ENCODE results near the gene ARL9. TPM values are rescaled to one million over a fixed set of nuclear protein-coding genes. Genes with fewer than 3 reads are reported as not detected.

The ARL9 gene
- total and polyA plus RNA-seq, 9 of the 15 experiments (the other 6 are each of a cell fraction or from before 2014, with no cell fraction given): 0.10 to 0.15 (median 0.11) TPM; not detected in 6

GRCh38 chr4:56513517-56513916 lies 7.9 kb downstream of the ARL9 start (continued):
- TF ChIP-seq ERF (CRISPR knock-in tag; IDR thresholded peaks at IDR 0.05) (no peak), BRD4 (IDR thresholded peaks at IDR 0.05) (no peak), PBX2 (CRISPR knock-in tag; IDR thresholded peaks at IDR 0.05; ENCODE audit: low read depth) (peak; percentile 67), PBX2 (tag; conservative IDR thresholded peaks at IDR 0.05; ENCODE audit: low read depth) (peak; percentile 73), TSC22D4 (tag; IDR thresholded peaks at IDR 0.05) (no peak), ZNF644 (tag; IDR thresholded peaks at IDR 0.05; ENCODE audit: low read depth) (no peak), ZNF766 (CRISPR knock-in tag; conservative IDR thresholded peaks at IDR 0.05) (0 out of 2 replicates have a peak, but pooled peaks have one; percentile 35), TCF3 (CRISPR knock-in tag; IDR thresholded peaks at IDR 0.05) (peak; percentile 82), ZNF395 (CRISPR knock-in tag; IDR thresholded peaks at IDR 0.05) (no peak), KLF13 (tag; IDR thresholded peaks at IDR 0.05; ENCODE audit: borderline replicate concordance, low read depth) (no peak), FOXA3 (CRISPR knock-in tag; conservative IDR thresholded peaks at IDR 0.05 in 1 of 2, IDR thresholded peaks at IDR 0.05 in 1 of 2) (no peak), RAD21 (CRISPR knock-in tag; conservative IDR thresholded peaks at IDR 0.05 in 1 of 2, IDR thresholded peaks at IDR 0.05 in 1 of 2) (no peak; a peak in 1 of 4 replicates), MAFG (tag; conservative IDR thresholded peaks at IDR 0.05) (no peak), ZNF316 (IDR thresholded peaks at IDR 0.05) (no peak), MITF (IDR thresholded peaks at IDR 0.05) (no peak), CREB1 (IDR thresholded peaks at IDR 0.05) (no peak), CREB1 (CRISPR knock-in tag; IDR thresholded peaks at IDR 0.05) (no peak), RBFOX2 (IDR thresholded peaks at IDR 0.05; ENCODE audit: low read depth, low read length) (no peak), ZNF12 (CRISPR knock-in tag; IDR thresholded peaks at IDR 0.05) (no peak), TCF15 (CRISPR knock-in tag; IDR thresholded peaks at IDR 0.05) (no peak), ZBTB8A (IDR thresholded peaks at IDR 0.05; ENCODE audit: partially characterized antibody) (no peak), ZBTB1 (CRISPR knock-in tag; IDR thresholded peaks at IDR 0.05; ENCODE audit: borderline replicate concordance, low read depth) (no peak)

All from K562 (cell line).